GM12865 (cell line): ENCODE measurements around the gene SLC6A20.

Experiments
- DNase-seq: peaks from one replicate; pipeline ENCODE4 v3.0.0; 2010; ENCODE audit warnings: low read depth
- H3K4me3 ChIP-seq: 2 replicates; pipeline ENCODE4 v1.5.1; 2011; ENCODE audit warnings: mild to moderate bottlenecking, low read depth, low read length, control low read depth
- CTCF ChIP-seq: IDR thresholded peaks from 2 replicates; pipeline ENCODE4 v1.5.1; 2011; ENCODE audit warnings: low read length, control low read depth, low read depth, inconsistent platforms; ENCODE audit not compliant: insufficient read depth; ENCODE audit errors: missing control alignments

Gene SLC6A20

GRCh38 chr3:45775571-45776300 is 20.6 kb downstream of the SLC6A20 start:
- no peak overlapping the region for H3K4me3 ChIP-seq
- TF ChIP-seq CTCF, result no peak

GRCh38 chr3:45774581-45775521 is 21.5 kb downstream of the SLC6A20 start:
- H3K4me3 ChIP-seq, result no peak overlapping the region
- no peak for TF ChIP-seq CTCF
- no peak for DNase-seq

More at GRCh38 chr3:45775571-45776300, 20.6 kb downstream of the SLC6A20 start:
- no peak for DNase-seq

GRCh38 chr3:45773714-45774449 is 22.5 kb downstream of the SLC6A20 start:
- no peak for DNase-seq
- TF ChIP-seq CTCF, result no peak
- H3K4me3 ChIP-seq, result no peak overlapping the region

GRCh38 chr3:45773072-45773471 is 23.3 kb downstream of the SLC6A20 start:
- no peak overlapping the region for H3K4me3 ChIP-seq
- no peak for DNase-seq
- TF ChIP-seq CTCF, result no peak

GRCh38 chr3:45772341-45773035 is 23.8 kb downstream of the SLC6A20 start:
- DNase-seq, result no peak
- TF ChIP-seq CTCF, result no peak
- no peak overlapping the region for H3K4me3 ChIP-seq

- TF ChIP-seq CTCF, result no peak
- no peak overlapping the region for H3K4me3 ChIP-seq
- DNase-seq, result no peak
Observed at GRCh38 chr3:45771831-45772230, 24.5 kb downstream of the SLC6A20 start.
